ENCODE measurements around the gene TBC1D8B. TPM values are rescaled to one million over a fixed set of nuclear protein-coding genes. Genes with fewer than 3 reads are reported as not detected.

Gene TBC1D8B
- total and polyA plus RNA-seq, 2 of the 8 experiments (the other 6 are each of a cell fraction or from before 2014, with no cell fraction given), result 0.91 to 8.4 TPM

DNA sequence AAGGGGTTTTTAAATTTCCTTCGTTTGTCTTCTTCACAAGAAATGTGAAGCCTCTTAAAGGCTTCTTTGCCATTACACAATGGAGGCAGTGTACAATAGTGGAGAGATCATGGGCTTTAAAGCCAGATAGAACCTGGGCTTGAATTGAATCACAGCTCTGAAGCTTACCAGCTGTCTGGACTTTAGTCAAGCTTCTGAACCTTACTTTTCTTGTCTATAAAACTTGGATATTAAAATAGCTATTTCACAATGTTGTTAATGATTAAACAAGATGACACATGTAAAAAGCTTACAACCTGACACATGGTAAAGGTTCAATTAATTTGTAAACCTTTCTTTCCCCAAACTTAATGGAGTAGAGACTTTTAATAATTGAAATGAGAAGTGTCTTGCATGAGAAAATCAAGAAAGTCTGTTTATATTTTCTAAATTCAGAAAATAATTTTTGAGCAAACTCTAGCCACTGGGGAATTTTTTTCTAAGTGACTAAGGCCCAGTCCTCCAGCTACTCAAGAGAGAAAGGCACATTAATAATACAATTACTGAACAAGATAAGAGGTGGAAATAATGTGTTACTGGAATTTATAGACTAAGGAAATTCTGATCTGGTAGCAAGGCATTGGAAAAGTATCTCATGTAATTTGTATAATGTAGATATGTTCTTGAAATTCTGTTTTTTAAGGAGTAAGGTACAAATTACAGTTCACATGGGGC, 21.7 kb upstream of the TBC1D8B start (continued):
- TF ChIP-seq EP300 (IDR thresholded peaks at IDR 0.05; ENCODE audit: borderline replicate concordance in 1 of 2, low read depth in 2 of 2, low read length in 2 of 2), result no peak
- no peak for TF ChIP-seq ASH2L (IDR thresholded peaks at IDR 0.05; ENCODE audit: low read length)
- TF ChIP-seq POLR2A (IDR thresholded peaks at IDR 0.05; ENCODE audit: control extremely low read depth in 1 of 2, low read depth in 2 of 2, low read length in 2 of 2), result no peak

Measured in H1 (cell line).